B cell (primary cell): ENCODE data around the gene TSC1. TPM values are rescaled to one million over a fixed set of nuclear protein-coding genes. Genes with fewer than 3 reads are reported as not detected.

ENCODE experiments used
- ATAC-seq: fragments of 200-7000 bp; cut with Tn5 transposase; one replicate; pipeline ENCODE4 v1.10.0; 2021; ENCODE audit warnings: low read depth, mild to moderate bottlenecking, moderate number of reproducible peaks, moderate library complexity
- CTCF ChIA-PET: fragments of 350-600 bp; sonication (Branson Sonifier 250); formaldehyde crosslinking; loops from one replicate; lab custom pipeline; 2021; ENCODE audit warnings: antibody characterized with exemption, inconsistent platforms; lab: Charles Lee
- POLR2A ChIA-PET: fragments of 350-600 bp; sonication (Branson Sonifier 250); formaldehyde crosslinking; loops from one replicate; lab custom pipeline; 2021; ENCODE audit warnings: antibody characterized with exemption; lab: Charles Lee
- DNase-seq: peaks from one replicate; pipeline ENCODE4 v3.0.0; 2013
- H2AFZ ChIP-seq: 2 replicates; pipeline ENCODE4 v1.6.1; 2012; ENCODE audit warnings: mild to moderate bottlenecking, low read depth, low read length; ENCODE audit not compliant: insufficient read depth, poor library complexity, severe bottlenecking
- H3K27ac ChIP-seq, 2 donors: 1 replicate in 1 of 2; 2 replicates in 1 of 2; pipeline ENCODE4 v1.5.1; 2012 to 2013; ENCODE audit warnings: low read length in 2 of 2, mild to moderate bottlenecking in 2 of 2, moderate library complexity in 1 of 2
- H3K27me3 ChIP-seq, 4 experiments: fragments of 200-600 bp in 1 of 4; sonication (generic) in 1 of 4; replicated peaks in 1 of 4; 1 replicate in 2 of 4; 2 replicates in 2 of 4; pipeline versions ENCODE4 v1.6.1 to v1.7.0; 2013 to 2016; ENCODE audit warnings: low read length in 3 of 4, mild to moderate bottlenecking in 2 of 4, mixed read lengths in 1 of 4, moderate library complexity in 1 of 4; ENCODE audit not compliant: insufficient read depth in 4 of 4, control insufficient read depth in 3 of 4; ENCODE audit errors: control extremely low read depth in 1 of 4
- H3K36me3 ChIP-seq, 2 experiments: replicated peaks in 1 of 2; 1 replicate in 1 of 2; 2 replicates in 1 of 2; pipeline versions ENCODE4 v1.6.1 to v1.7.1; 2013; ENCODE audit warnings: low read length in 1 of 2; ENCODE audit not compliant: insufficient read depth in 2 of 2, control insufficient read depth in 1 of 2; ENCODE audit errors: control extremely low read depth in 1 of 2, extremely low read depth in 1 of 2
- H3K4me1 ChIP-seq, 2 donors: fragments of 200-600 bp in 1 of 2; sonication (generic) in 1 of 2; 1 replicate in 1 of 2; 2 replicates in 1 of 2; pipeline versions ENCODE4 v1.5.1 to v1.6.1; 2013 to 2017; ENCODE audit warnings: low read length in 2 of 2; ENCODE audit not compliant: control insufficient read depth in 2 of 2, insufficient read depth in 2 of 2
- H3K4me2 ChIP-seq: replicated peaks from 2 replicates; pipeline ENCODE3; 2012; ENCODE audit warnings: mild to moderate bottlenecking, low read depth, low read length; ENCODE audit not compliant: poor library complexity, severe bottlenecking
- H3K4me3 ChIP-seq, 5 experiments: fragments of 200-600 bp in 1 of 5; sonication (generic) in 1 of 5; 1 replicate in 3 of 5; 2 replicates in 2 of 5; pipeline versions ENCODE4 v1.5.1 to v1.7.0; 2011 to 2016; ENCODE audit warnings: low read length in 4 of 5, mild to moderate bottlenecking in 4 of 5, low read depth in 2 of 5, control low read depth in 1 of 5, moderate library complexity in 1 of 5; ENCODE audit not compliant: insufficient read depth in 1 of 5; ENCODE audit errors: control extremely low read depth in 1 of 5, extremely low read depth in 1 of 5
- H3K79me2 ChIP-seq: fragments of 200-600 bp; sonication (generic); one replicate; pipeline ENCODE4 v1.6.0; 2016; ENCODE audit warnings: low read length; ENCODE audit not compliant: control insufficient read depth, insufficient read depth
- H3K9ac ChIP-seq: fragments of 200-600 bp; sonication (generic); 2 replicates; pipeline ENCODE4 v1.6.1; 2017; ENCODE audit warnings: mild to moderate bottlenecking, low read length, moderate library complexity
- H3K9me3 ChIP-seq, 3 donors: one replicate each; pipeline versions ENCODE4 v1.6.1 to v1.7.1; 2013; ENCODE audit warnings: low read length in 2 of 3; ENCODE audit not compliant: control insufficient read depth in 2 of 3, insufficient read depth in 1 of 3; ENCODE audit errors: control extremely low read depth in 1 of 3
- H4K20me1 ChIP-seq: 2 replicates; pipeline ENCODE4 v1.6.0; 2012; ENCODE audit warnings: mild to moderate bottlenecking, low read length; ENCODE audit not compliant: insufficient read depth, control insufficient read depth, poor library complexity, severe bottlenecking
- H3K27ac Mint-ChIP-seq: one replicate; pipeline ENCODE4 v1.8.0; 2021; ENCODE audit warnings: mixed read lengths
- H3K27me3 Mint-ChIP-seq: one replicate; pipeline ENCODE4 v1.8.0; 2021; ENCODE audit warnings: mixed read lengths
- H3K4me1 Mint-ChIP-seq: one replicate; pipeline ENCODE4 v1.8.0; 2021; ENCODE audit warnings: mixed read lengths
- H3K4me3 Mint-ChIP-seq: one replicate; pipeline ENCODE4 v1.8.0; 2021; ENCODE audit warnings: mixed read lengths
- H3K9me3 Mint-ChIP-seq: one replicate; pipeline ENCODE4 v1.8.0; 2022; ENCODE audit warnings: mixed read lengths; ENCODE audit not compliant: insufficient read depth
- EZH2 ChIP-seq: IDR thresholded peaks from 2 replicates; pipeline ENCODE4 v1.6.1; 2012; ENCODE audit warnings: borderline replicate concordance, low read depth, mild to moderate bottlenecking, moderate library complexity, low read length; ENCODE audit not compliant: insufficient read depth, poor library complexity, severe bottlenecking
- WGBS: methylation state at CpG from one replicate; pipeline ENCODE4 v1.1.5; 2013; ENCODE audit warnings: missing lambda C conversion rate; ENCODE audit not compliant: insufficient coverage; 5-methylcytosine and 5-hydroxymethylcytosine counted together
- intact Hi-C: fragments of 100-400 bp; cut with micrococcal nuclease; formaldehyde crosslinking; loops from one replicate; pipeline ENCODE4 v1.10.0; 2022
- polyA plus RNA-seq: library from polyadenylated mRNA; depleted of rRNA; stranded (reverse); fragments of >200 nt; gene quantifications from 2 replicates; pipeline ENCODE4 v1.2.3, GENCODE V29; 2012
- total RNA-seq, 2 donors: library from RNA; stranded (reverse); fragments of 120-200 nt in 1 of 2; gene quantifications; 1 replicate in 1 of 2; 2 replicates in 1 of 2; pipeline versions ENCODE4 v1.2.3 to v1.2.4, GENCODE V29; 2013 to 2022
- TF ChIP-seq, protein P1 (sequence below): fragments of 200-600 bp; IDR thresholded peaks from one replicate; pipeline ENCODE4 v1.8.0; 2022; ENCODE audit warnings: antibody characterized with exemption, mild to moderate bottlenecking

The TSC1 gene
- total and polyA plus RNA-seq, 2 donors (not counting 1 experiment from before 2014, with no cell fraction given): 34.4 to 102 TPM

DNA sequence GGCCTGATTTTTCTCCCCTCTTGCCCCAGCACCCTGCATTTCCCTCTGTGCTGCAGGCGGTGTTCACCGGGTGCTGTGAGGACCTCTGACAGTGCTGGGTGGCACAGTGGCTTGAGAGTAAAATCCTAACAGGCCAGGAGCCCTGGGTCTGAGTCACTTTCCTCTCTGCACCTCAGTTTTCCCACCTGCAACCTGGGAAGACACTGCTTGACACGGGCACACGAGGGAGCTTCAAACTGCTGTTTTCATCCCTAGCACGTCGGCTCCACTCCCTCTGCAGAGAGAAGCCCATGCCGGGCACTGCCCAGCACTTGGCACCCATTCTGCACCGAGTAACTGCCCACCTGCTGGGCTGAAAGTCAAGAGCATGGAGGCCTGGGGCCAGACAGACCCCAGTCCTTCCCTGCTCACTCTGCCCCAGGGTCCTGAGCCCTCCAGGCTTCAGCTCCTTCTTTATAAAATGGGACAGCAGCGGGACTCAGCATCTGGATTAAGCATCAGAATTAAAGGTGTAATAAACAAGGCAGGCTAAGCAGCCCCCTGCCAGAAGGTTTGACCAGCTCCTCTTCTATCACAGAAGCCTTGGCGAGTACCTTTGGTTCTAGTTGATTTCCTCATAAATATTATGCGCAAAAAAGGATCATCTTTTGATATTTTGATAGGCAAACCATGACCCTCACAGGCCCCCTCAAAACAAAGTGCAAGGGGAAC lies 39.2 kb upstream of the TSC1 start:
- Histone ChIP-seq H3K9ac (no peak overlapping the region), H3K4me2 (no peak overlapping the region), H3K4me1 (peaks cover 15 to 20% of the 10 kb centered on the region in 2 donors), H3K27me3 (peaks cover 0 to 60% (median 18%) of the 10 kb centered on the region in 4 experiments), H4K20me1 (no peaks in the 10 kb centered on the region), H3K9me3 (peaks cover 0 to 2% (median 0%) of the 10 kb centered on the region in 3 donors), H3K79me2 (no peaks in the 10 kb centered on the region), H2AFZ (no peak overlapping the region), H3K36me3 (no peaks in the 10 kb centered on the region), H3K27ac (no peak overlapping the region), H3K4me3 (no peak overlapping the region)
- ATAC-seq: no peak
- H3K27me3 Mint-ChIP-seq: peaks cover 48% of the 10 kb centered on the region
- H3K9me3 Mint-ChIP-seq: no peaks in the 10 kb centered on the region
- intact Hi-C loops: no loop called here
- ChIA-PET CTCF (no interaction called here), POLR2A (no interaction called here)
- no peak overlapping the region for H3K27ac Mint-ChIP-seq
- no peak overlapping the region for H3K4me3 Mint-ChIP-seq
- TF ChIP-seq EZH2: no peak
- TF ChIP-seq, protein P1, sequence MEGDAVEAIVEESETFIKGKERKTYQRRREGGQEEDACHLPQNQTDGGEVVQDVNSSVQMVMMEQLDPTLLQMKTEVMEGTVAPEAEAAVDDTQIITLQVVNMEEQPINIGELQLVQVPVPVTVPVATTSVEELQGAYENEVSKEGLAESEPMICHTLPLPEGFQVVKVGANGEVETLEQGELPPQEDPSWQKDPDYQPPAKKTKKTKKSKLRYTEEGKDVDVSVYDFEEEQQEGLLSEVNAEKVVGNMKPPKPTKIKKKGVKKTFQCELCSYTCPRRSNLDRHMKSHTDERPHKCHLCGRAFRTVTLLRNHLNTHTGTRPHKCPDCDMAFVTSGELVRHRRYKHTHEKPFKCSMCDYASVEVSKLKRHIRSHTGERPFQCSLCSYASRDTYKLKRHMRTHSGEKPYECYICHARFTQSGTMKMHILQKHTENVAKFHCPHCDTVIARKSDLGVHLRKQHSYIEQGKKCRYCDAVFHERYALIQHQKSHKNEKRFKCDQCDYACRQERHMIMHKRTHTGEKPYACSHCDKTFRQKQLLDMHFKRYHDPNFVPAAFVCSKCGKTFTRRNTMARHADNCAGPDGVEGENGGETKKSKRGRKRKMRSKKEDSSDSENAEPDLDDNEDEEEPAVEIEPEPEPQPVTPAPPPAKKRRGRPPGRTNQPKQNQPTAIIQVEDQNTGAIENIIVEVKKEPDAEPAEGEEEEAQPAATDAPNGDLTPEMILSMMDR: no peak
- 73% methylated on average over 8 of the region's 11 CpGs for WGBS
- DNase-seq: no peak
- peaks cover 15% of the 10 kb centered on the region for H3K4me1 Mint-ChIP-seq

DNA sequence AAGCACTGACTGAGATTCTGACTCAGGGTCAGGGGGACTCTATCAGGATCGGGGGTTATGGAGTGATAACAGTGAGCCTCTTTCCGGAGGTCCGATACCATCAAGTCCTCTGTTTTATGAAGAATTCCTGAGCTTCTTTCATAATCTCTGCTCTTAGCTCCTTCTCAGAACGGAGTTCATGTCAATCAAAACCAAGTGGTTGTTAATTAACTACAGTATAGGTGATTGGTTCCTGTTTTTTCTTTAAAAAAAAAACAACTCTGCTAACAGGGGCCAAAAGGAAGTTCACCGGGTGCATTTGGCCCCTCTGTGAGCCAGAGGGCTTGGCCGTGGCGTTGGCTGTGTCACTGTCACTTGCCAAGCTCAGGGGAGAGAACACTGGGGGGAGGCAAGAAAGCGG lies 38.0 kb upstream of the TSC1 start:
- peaks cover 25% of the 10 kb centered on the region for H3K4me1 Mint-ChIP-seq
- POLR2A ChIA-PET: no interaction called here

More for the DNA sequence above, 38.0 kb upstream of the TSC1 start:
- H3K79me2 ChIP-seq: no peaks in the 10 kb centered on the region
- H3K4me1 ChIP-seq: peaks cover 27 to 29% of the 10 kb centered on the region in 2 donors
- CTCF ChIA-PET: no interaction called here
- H3K9ac ChIP-seq: no peak overlapping the region
- H3K36me3 ChIP-seq: no peaks in the 10 kb centered on the region
- peaks cover 0 to 5% (median 0%) of the 10 kb centered on the region in 3 donors for H3K9me3 ChIP-seq
- Mint-ChIP-seq H3K27me3 (peaks cover 45% of the 10 kb centered on the region), H3K27ac (no peak overlapping the region), H3K9me3 (no peaks in the 10 kb centered on the region), H3K4me3 (no peak overlapping the region)
- H4K20me1 ChIP-seq: no peaks in the 10 kb centered on the region
- H3K27ac ChIP-seq: no peak overlapping the region
- TF ChIP-seq EZH2: no peak
- TF ChIP-seq, protein P1: no peak
- H3K27me3 ChIP-seq: peaks cover 0 to 66% (median 23%) of the 10 kb centered on the region in 4 experiments
- H2AFZ ChIP-seq: no peak overlapping the region
- DNase-seq (no peak), ATAC-seq (peak; percentile 18)
- no peak overlapping the region for H3K4me3 ChIP-seq
- intact Hi-C loops: no loop called here
- H3K4me2 ChIP-seq: peak overlapping the region; percentile 42
- 9% methylated on average over 7 of the region's 8 CpGs for WGBS
